ENCODE measurements around the gene ANG.

DNA sequence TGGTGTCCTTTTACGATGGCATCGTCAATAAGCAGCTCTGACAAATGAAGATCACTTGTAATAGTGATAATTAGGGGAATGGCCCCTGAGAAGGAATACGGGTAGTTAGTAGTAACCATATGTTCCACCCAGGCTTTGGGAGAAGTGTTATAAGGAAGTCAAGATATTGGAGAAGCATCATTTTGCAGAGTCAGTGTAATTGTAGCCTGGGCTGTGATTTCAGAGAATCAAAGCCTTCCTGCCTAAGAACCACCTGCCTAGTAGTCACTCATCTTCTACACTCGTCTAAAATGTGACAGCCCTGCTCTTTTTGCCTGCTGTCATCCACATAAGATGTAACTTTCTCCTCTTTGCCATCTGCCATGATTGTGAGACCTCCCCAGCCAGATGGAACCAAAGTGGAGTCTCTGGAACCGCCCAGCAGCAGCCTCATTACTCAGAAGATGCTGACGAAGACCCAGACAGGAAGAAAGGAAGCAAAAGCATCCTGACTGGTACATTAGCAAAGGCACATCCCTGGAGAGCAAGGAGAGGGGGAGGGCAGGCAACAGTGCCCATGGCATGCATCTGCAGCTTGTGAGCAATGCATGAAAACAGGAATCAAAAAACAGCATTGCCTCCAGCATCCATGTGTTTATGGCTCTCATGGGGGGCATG lies 44.5 kb downstream of the ANG start:
- TF ChIP-seq, protein P1, sequence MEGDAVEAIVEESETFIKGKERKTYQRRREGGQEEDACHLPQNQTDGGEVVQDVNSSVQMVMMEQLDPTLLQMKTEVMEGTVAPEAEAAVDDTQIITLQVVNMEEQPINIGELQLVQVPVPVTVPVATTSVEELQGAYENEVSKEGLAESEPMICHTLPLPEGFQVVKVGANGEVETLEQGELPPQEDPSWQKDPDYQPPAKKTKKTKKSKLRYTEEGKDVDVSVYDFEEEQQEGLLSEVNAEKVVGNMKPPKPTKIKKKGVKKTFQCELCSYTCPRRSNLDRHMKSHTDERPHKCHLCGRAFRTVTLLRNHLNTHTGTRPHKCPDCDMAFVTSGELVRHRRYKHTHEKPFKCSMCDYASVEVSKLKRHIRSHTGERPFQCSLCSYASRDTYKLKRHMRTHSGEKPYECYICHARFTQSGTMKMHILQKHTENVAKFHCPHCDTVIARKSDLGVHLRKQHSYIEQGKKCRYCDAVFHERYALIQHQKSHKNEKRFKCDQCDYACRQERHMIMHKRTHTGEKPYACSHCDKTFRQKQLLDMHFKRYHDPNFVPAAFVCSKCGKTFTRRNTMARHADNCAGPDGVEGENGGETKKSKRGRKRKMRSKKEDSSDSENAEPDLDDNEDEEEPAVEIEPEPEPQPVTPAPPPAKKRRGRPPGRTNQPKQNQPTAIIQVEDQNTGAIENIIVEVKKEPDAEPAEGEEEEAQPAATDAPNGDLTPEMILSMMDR (conservative IDR thresholded peaks at IDR 0.05; ENCODE audit: low read depth, low read length) = no peak
- TF ChIP-seq EZH2 (IDR thresholded peaks at IDR 0.05; ENCODE audit: borderline replicate concordance, low read depth, low read length, poor library complexity, severe bottlenecking) = no peak

All from A673 (cell line).